Sigmoid colon (tissue), 7 donors: Measurements from ENCODE around the gene THAP8. TPM values are rescaled to one million over a fixed set of nuclear protein-coding genes. Genes with fewer than 3 reads are reported as not detected.

Source experiments
- DNase-seq: peaks from one replicate; pipeline ENCODE4 v3.0.0-alpha.2; 2019
- H3K27ac ChIP-seq, 4 donors: fragments of 200-600 bp; sonication (generic); one replicate each; pipeline ENCODE4 v1.5.1; 2016 to 2019; ENCODE audit warnings: mild to moderate bottlenecking in 1 of 4
- H3K27me3 ChIP-seq, 3 donors: fragments of 200-600 bp; sonication (generic); one replicate each; pipeline ENCODE4 v1.5.1; 2019; ENCODE audit warnings: mild to moderate bottlenecking in 1 of 3
- H3K36me3 ChIP-seq, 4 donors: fragments of 200-600 bp; sonication (generic); one replicate each; pipeline ENCODE4 v1.5.1; 2016 to 2019
- H3K4me1 ChIP-seq, 4 donors: fragments of 200-600 bp; sonication (generic); one replicate each; pipeline ENCODE4 v1.5.1; 2017 to 2019
- H3K4me3 ChIP-seq, 4 donors: fragments of 200-600 bp; sonication (generic); one replicate each; pipeline ENCODE4 v1.5.1; 2017 to 2019; ENCODE audit warnings: mild to moderate bottlenecking in 2 of 4, moderate library complexity in 1 of 4
- H3K9me3 ChIP-seq, 4 donors: fragments of 200-600 bp in 3 of 4; sonication (generic) in 3 of 4; one replicate each; pipeline versions ENCODE4 v1.5.1 to v1.6.1; 2013 to 2019
- CTCF ChIP-seq, 4 experiments: fragments of 450-650 bp in 3 of 4; fragments of 200-600 bp in 1 of 4; IDR thresholded peaks; one replicate each; pipeline ENCODE4 v1.5.1; 2016 to 2019; ENCODE audit warnings: antibody characterized with exemption in 4 of 4, mild to moderate bottlenecking in 3 of 4, moderate library complexity in 2 of 4
- EP300 ChIP-seq, 4 donors: sonication (generic); formaldehyde crosslinking; IDR thresholded peaks; one replicate each; pipeline ENCODE4 v1.6.1; 2017; ENCODE audit warnings: antibody characterized with exemption in 4 of 4
- POLR2A ChIP-seq, 2 donors: fragments of 450-650 bp; IDR thresholded peaks; one replicate each; pipeline ENCODE4 v1.6.1; 2016; ENCODE audit warnings: antibody characterized with exemption in 2 of 2, mild to moderate bottlenecking in 2 of 2, moderate library complexity in 2 of 2
- POLR2AphosphoS5 ChIP-seq, 4 donors: sonication (generic); formaldehyde crosslinking; IDR thresholded peaks; one replicate each; pipeline ENCODE4 v1.6.1; 2017; ENCODE audit warnings: antibody characterized with exemption in 4 of 4
- WGBS, 2 donors: extraction: QIAGEN DNeasy Blood & Tissue Kit; methylation state at CpG; one replicate each; pipeline ENCODE4 v1.1.7; 2013; 5-methylcytosine and 5-hydroxymethylcytosine counted together
- intact Hi-C: fragments of 100-400 bp; cut with DNase I; formaldehyde crosslinking; loops from one replicate; pipeline ENCODE4 v1.15.1; 2023
- polyA plus RNA-seq, 3 donors: library from polyadenylated mRNA; stranded (reverse); fragments of 200-250 nt; gene quantifications; one replicate each; pipeline ENCODE4 v1.2.3, GENCODE V29; 2013
- total RNA-seq, 4 donors: library from RNA; depleted of rRNA; stranded (reverse); fragments of >200 nt; gene quantifications; one replicate each; pipeline ENCODE4 v1.1.0, GENCODE V29; 2016
- donor health status: healthy with polysubstance abuse.
- donor health status: Bipolar disorder and iron deficiency.
- donor health status: healthy.

The THAP8 gene
- total and polyA plus RNA-seq, 7 donors, result 5.8 to 23.9 (median 12.6) TPM

- H3K9me3 ChIP-seq, result no peaks in the 10 kb centered on the region
- peaks cover 0 to 12% (median 0%) of the 10 kb centered on the region in 4 donors for H3K36me3 ChIP-seq
- H3K4me1 ChIP-seq, result peaks cover 0 to 36% (median 32%) of the 10 kb centered on the region in 4 donors
- intact Hi-C loops, result loop anchor here (2.0 kb wide), 2 partner anchors 21 to 121 kb away; partner anchors contain the start of genes ALKBH6, POLR2I and TBCB
- peak overlapping the region; percentile 88 to 94 (median 91) for H3K27ac ChIP-seq
- H3K4me3 ChIP-seq, result peak overlapping the region; percentile 71 to 98 (median 89)
- DNase-seq, result peak; percentile 74
- TF ChIP-seq CTCF (IDR thresholded peaks at IDR 0.05) (peak in 2 of 4 experiments; percentile 12 to 13), EP300 (IDR thresholded peaks at IDR 0.05) (no peak)
- 45 to 46% methylated on average over 49 of the region's 49 CpGs for WGBS, 2 donors
- H3K27me3 ChIP-seq, result peaks cover 0 to 7% (median 0%) of the 10 kb centered on the region in 3 donors
Observed at GRCh38 chr19:35993923-35994598, 60.0 kb downstream of the THAP8 start.

- intact Hi-C loops, result no loop called here
- H3K4me1 ChIP-seq, result peaks cover 0 to 30% (median 27%) of the 10 kb centered on the region in 4 donors
- peaks cover 0 to 16% (median 0%) of the 10 kb centered on the region in 3 donors for H3K27me3 ChIP-seq
- TF ChIP-seq CTCF (IDR thresholded peaks at IDR 0.05) (no peak), POLR2A (IDR thresholded peaks at IDR 0.05) (no peak), POLR2AphosphoS5 (IDR thresholded peaks at IDR 0.05) (no peak), EP300 (IDR thresholded peaks at IDR 0.05) (no peak)
- H3K4me3 ChIP-seq, result no peak overlapping the region
- WGBS, 2 donors, result 86 to 92% methylated on average over 8 of the region's 8 CpGs
- H3K36me3 ChIP-seq, result peaks cover 0 to 8% (median 0%) of the 10 kb centered on the region in 4 donors
- DNase-seq, result no peak
- no peak overlapping the region for H3K27ac ChIP-seq
- H3K9me3 ChIP-seq, result no peaks in the 10 kb centered on the region
Observed at GRCh38 chr19:35992907-35993765, 60.9 kb downstream of the THAP8 start.

GRCh38 chr19:35991731-35992450 lies 62.2 kb downstream of the THAP8 start:
- DNase-seq, result no peak
- H3K36me3 ChIP-seq, result no peaks in the 10 kb centered on the region
- H3K4me1 ChIP-seq, result peaks cover 0 to 34% (median 28%) of the 10 kb centered on the region in 4 donors
- no peak overlapping the region for H3K27ac ChIP-seq
- H3K4me3 ChIP-seq, result no peak overlapping the region
- no peaks in the 10 kb centered on the region for H3K9me3 ChIP-seq
- no peak for TF ChIP-seq POLR2AphosphoS5 (IDR thresholded peaks at IDR 0.05)
- TF ChIP-seq POLR2A (IDR thresholded peaks at IDR 0.05), result no peak
- TF ChIP-seq EP300 (IDR thresholded peaks at IDR 0.05), result no peak
- 84 to 88% methylated on average over 7 of the region's 7 CpGs for WGBS, 2 donors
- intact Hi-C loops, result no loop called here
- H3K27me3 ChIP-seq, result peaks cover 4 to 28% (median 10%) of the 10 kb centered on the region in 3 donors

- intact Hi-C loops, result no loop called here
- no peak for DNase-seq
- TF ChIP-seq POLR2A (IDR thresholded peaks at IDR 0.05) (no peak), EP300 (IDR thresholded peaks at IDR 0.05) (no peak)
- H3K36me3 ChIP-seq, result no peaks in the 10 kb centered on the region
- H3K27ac ChIP-seq, result no peak overlapping the region
- peaks cover 0 to 29% (median 22%) of the 10 kb centered on the region in 4 donors for H3K4me1 ChIP-seq
- peaks cover 10 to 37% (median 17%) of the 10 kb centered on the region in 3 donors for H3K27me3 ChIP-seq
- no peaks in the 10 kb centered on the region for H3K9me3 ChIP-seq
- WGBS, 2 donors, result 75 to 84% methylated on average over 10 of the region's 10 CpGs
- no peak overlapping the region for H3K4me3 ChIP-seq
Observed at GRCh38 chr19:35990771-35991730, 63.0 kb downstream of the THAP8 start.

GRCh38 chr19:35990156-35990555 lies 63.9 kb downstream of the THAP8 start:
- Histone ChIP-seq H3K9me3 (no peaks in the 10 kb centered on the region), H3K4me3 (no peak overlapping the region), H3K36me3 (no peaks in the 10 kb centered on the region), H3K4me1 (peaks cover 0 to 20% (median 18%) of the 10 kb centered on the region in 4 donors), H3K27me3 (peaks cover 11 to 46% (median 26%) of the 10 kb centered on the region in 3 donors), H3K27ac (no peak overlapping the region)
- no peak for DNase-seq
- TF ChIP-seq POLR2AphosphoS5 (IDR thresholded peaks at IDR 0.05) (no peak), POLR2A (IDR thresholded peaks at IDR 0.05) (no peak), CTCF (IDR thresholded peaks at IDR 0.05) (no peak), EP300 (IDR thresholded peaks at IDR 0.05) (no peak)
- intact Hi-C loops, result no loop called here
- 94 to 95% methylated on average over 4 of the region's 4 CpGs for WGBS, 2 donors
